ENCODE measurements around the gene ZNRF3.

DNA sequence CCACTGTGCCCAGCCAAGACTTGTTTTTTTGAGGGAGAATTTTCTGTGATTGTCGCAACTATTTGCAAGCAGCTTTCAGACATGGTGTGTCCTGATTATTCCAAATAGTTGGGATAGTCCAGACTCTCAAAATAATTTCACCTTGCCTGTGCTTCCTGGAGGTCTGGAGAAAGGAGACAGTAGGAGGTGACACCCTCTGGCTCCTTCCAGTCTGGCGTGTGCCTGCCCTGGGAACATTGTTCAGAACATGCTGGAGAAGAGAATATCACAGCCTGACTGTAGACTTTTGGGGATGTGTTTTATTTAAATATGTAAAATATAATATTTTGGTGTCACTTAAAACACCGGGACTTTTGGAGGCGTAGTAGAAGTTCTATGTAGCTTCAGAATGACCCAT, 14.9 kb downstream of the ZNRF3 start:
- TF ChIP-seq, protein P1, sequence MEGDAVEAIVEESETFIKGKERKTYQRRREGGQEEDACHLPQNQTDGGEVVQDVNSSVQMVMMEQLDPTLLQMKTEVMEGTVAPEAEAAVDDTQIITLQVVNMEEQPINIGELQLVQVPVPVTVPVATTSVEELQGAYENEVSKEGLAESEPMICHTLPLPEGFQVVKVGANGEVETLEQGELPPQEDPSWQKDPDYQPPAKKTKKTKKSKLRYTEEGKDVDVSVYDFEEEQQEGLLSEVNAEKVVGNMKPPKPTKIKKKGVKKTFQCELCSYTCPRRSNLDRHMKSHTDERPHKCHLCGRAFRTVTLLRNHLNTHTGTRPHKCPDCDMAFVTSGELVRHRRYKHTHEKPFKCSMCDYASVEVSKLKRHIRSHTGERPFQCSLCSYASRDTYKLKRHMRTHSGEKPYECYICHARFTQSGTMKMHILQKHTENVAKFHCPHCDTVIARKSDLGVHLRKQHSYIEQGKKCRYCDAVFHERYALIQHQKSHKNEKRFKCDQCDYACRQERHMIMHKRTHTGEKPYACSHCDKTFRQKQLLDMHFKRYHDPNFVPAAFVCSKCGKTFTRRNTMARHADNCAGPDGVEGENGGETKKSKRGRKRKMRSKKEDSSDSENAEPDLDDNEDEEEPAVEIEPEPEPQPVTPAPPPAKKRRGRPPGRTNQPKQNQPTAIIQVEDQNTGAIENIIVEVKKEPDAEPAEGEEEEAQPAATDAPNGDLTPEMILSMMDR (conservative IDR thresholded peaks at IDR 0.05; ENCODE audit: low read depth, low read length) = no peak
- TF ChIP-seq EZH2 (IDR thresholded peaks at IDR 0.05; ENCODE audit: low read length, unreplicated experiment) (no peak), EZH2phosphoT487 (IDR thresholded peaks at IDR 0.05; ENCODE audit: borderline replicate concordance, low read length) (no peak)
